HepG2 (cell line): ENCODE results near the gene ZFP82. TPM values are rescaled to one million over a fixed set of nuclear protein-coding genes. Genes with fewer than 3 reads are reported as not detected.
A peak's percentile ranks its signal among the peaks of the same experiment; 100 is the strongest.

Source experiments
- ATAC-seq: fragments of 200-7000 bp; cut with Tn5 transposase; 3 replicates; pipeline ENCODE4 v1.9.1; 2020; ENCODE audit warnings: mild to moderate bottlenecking, moderate library complexity
- BruUV-seq: library from RNA; stranded (reverse); fragments of 400-500 nt; replicated peaks from 2 replicates; lab custom pipeline; 2021; lab: Mats Ljungman, UMichigan
- CTCF ChIA-PET: fragments of 300-600 bp; formaldehyde crosslinking; extraction: SDS; loops from one replicate; lab custom pipeline; 2021; ENCODE audit warnings: low total read pairs, inconsistent platforms, low intra/inter-chr PET ratio; lab: Yijun Ruan, JAX
- POLR2A ChIA-PET: fragments of 350-600 bp; sonication (Branson Sonifier 250); formaldehyde crosslinking; loops from one replicate; lab custom pipeline; 2020; ENCODE audit warnings: antibody characterized with exemption, inconsistent platforms; lab: Yijun Ruan, JAX
- DNase-seq: peaks from one replicate; pipeline ENCODE4 v3.0.0-alpha.2; 2015; ENCODE audit warnings: low spot score
- FAIRE-seq: peaks from 3 replicates; lab custom pipeline; 2011; peaks lifted over from hg19 to GRCh38; lab: Jason Lieb, UNC
- H2AFZ ChIP-seq: one replicate; pipeline ENCODE4 v1.6.1; 2011; ENCODE audit warnings: low read length, inconsistent platforms
- H3K27ac ChIP-seq: fragments of 300-600 bp; 3 replicates; pipeline ENCODE4 v1.8.0; 2011; ENCODE audit warnings: mixed run types, mild to moderate bottlenecking, mixed read lengths, low read length, inconsistent platforms; ENCODE audit not compliant: insufficient read depth; ENCODE audit errors: extremely low read length
- H3K27me3 ChIP-seq, 2 experiments: fragments of 200-600 bp in 1 of 2; 2 replicates in 1 of 2; 3 replicates in 1 of 2; pipeline versions ENCODE4 v1.6.0 to v1.8.0; 2011; ENCODE audit warnings: low read length in 2 of 2, mild to moderate bottlenecking in 2 of 2, moderate library complexity in 2 of 2, inconsistent platforms in 1 of 2; ENCODE audit not compliant: insufficient read depth in 2 of 2, control insufficient read depth in 1 of 2
- H3K36me3 ChIP-seq, 2 experiments: fragments of 200-600 bp in 1 of 2; replicated peaks in 1 of 2; 2 replicates in 1 of 2; 3 replicates in 1 of 2; pipeline versions ENCODE4 v1.5.1 to v1.8.0; 2011; ENCODE audit warnings: low read length in 2 of 2, inconsistent platforms in 1 of 2; ENCODE audit not compliant: insufficient read depth in 2 of 2, control insufficient read depth in 1 of 2
- H3K4me1 ChIP-seq: 2 replicates; pipeline ENCODE4 v1.5.1; 2012; ENCODE audit warnings: low read length, inconsistent platforms; ENCODE audit not compliant: insufficient read depth
- H3K4me2 ChIP-seq: 2 replicates; pipeline ENCODE4 v1.6.0; 2011; ENCODE audit warnings: low read depth, low read length, inconsistent platforms
- H3K4me3 ChIP-seq, 3 experiments: fragments of 200-600 bp in 1 of 3; sonication (generic), shearing (Covaris generic) in 1 of 3; replicated peaks in 1 of 3; 2 replicates each; pipeline ENCODE4 v1.5.1; 2011 to 2016; ENCODE audit warnings: low read length in 3 of 3, inconsistent platforms in 2 of 3, low read depth in 2 of 3, mild to moderate bottlenecking in 2 of 3, control low read depth in 1 of 3, mixed read lengths in 1 of 3; ENCODE audit not compliant: insufficient read depth in 1 of 3
- H3K79me2 ChIP-seq: one replicate; pipeline ENCODE4 v1.6.1; 2011; ENCODE audit warnings: low read length, inconsistent platforms; ENCODE audit not compliant: insufficient read depth
- H3K9ac ChIP-seq: 2 replicates; pipeline ENCODE4 v1.6.0; 2011; ENCODE audit warnings: mild to moderate bottlenecking, low read depth, low read length, inconsistent platforms; ENCODE audit not compliant: insufficient read depth
- H3K9me3 ChIP-seq: 2 replicates; pipeline ENCODE4 v1.5.1; 2012; ENCODE audit warnings: mild to moderate bottlenecking, low read length
- H4K20me1 ChIP-seq: 2 replicates; pipeline ENCODE4 v1.6.0; 2011; ENCODE audit warnings: inconsistent platforms, mild to moderate bottlenecking, low read length, moderate library complexity; ENCODE audit not compliant: insufficient read depth
- CHCHD3 ChIP-seq: sonication (generic); formaldehyde crosslinking; IDR thresholded peaks from 2 replicates; pipeline ENCODE4 v1.8.0; 2022; ENCODE audit warnings: mild to moderate bottlenecking, missing genetic modification reagents, moderate library complexity
- HOXA3 ChIP-seq: sonication (generic); formaldehyde crosslinking; IDR thresholded peaks from 2 replicates; pipeline ENCODE4 v1.5.0; 2020; ENCODE audit warnings: missing genetic modification reagents
- NKX3-1 ChIP-seq: sonication (generic); formaldehyde crosslinking; IDR thresholded peaks from 2 replicates; pipeline ENCODE4 v1.5.0; 2020; ENCODE audit warnings: missing genetic modification reagents
- SMARCE1 ChIP-seq: fragments of 450-650 bp; IDR thresholded peaks from 2 replicates; pipeline ENCODE4 v1.6.1; 2017; ENCODE audit warnings: borderline replicate concordance
- THRA ChIP-seq: sonication (generic); formaldehyde crosslinking; IDR thresholded peaks from 2 replicates; pipeline ENCODE4 v1.4.0; 2020; ENCODE audit warnings: missing genetic modification reagents, borderline replicate concordance
- ZBTB7A ChIP-seq: sonication (generic); formaldehyde crosslinking; IDR thresholded peaks from 2 replicates; pipeline ENCODE4 v1.8.0; 2022; ENCODE audit warnings: mild to moderate bottlenecking, missing genetic modification reagents
- ZNF180 ChIP-seq: sonication (generic); formaldehyde crosslinking; IDR thresholded peaks from 2 replicates; pipeline ENCODE4 v1.4.0; 2020; ENCODE audit warnings: low read depth, missing genetic modification reagents, borderline replicate concordance
- ZNF264 ChIP-seq: sonication (generic); formaldehyde crosslinking; IDR thresholded peaks from 2 replicates; pipeline ENCODE4 v1.4.0; 2020; ENCODE audit warnings: missing genetic modification reagents
- ZNF317 ChIP-seq: sonication (generic); formaldehyde crosslinking; IDR thresholded peaks from 2 replicates; pipeline ENCODE4 v1.5.0; 2020; ENCODE audit warnings: mild to moderate bottlenecking, missing genetic modification reagents
- ZNF407 ChIP-seq: sonication (generic); formaldehyde crosslinking; IDR thresholded peaks from one replicate; pipeline ENCODE4 v1.5.1; 2020; ENCODE audit warnings: mild to moderate bottlenecking, missing genetic modification reagents; ENCODE audit errors: not compliant biosample characterization
- ZNF773 ChIP-seq: sonication (generic); formaldehyde crosslinking; IDR thresholded peaks from 2 replicates; pipeline ENCODE4 v1.4.0; 2020; ENCODE audit warnings: missing genetic modification reagents, borderline replicate concordance
- ZSCAN22 ChIP-seq: sonication (generic); formaldehyde crosslinking; IDR thresholded peaks from 2 replicates; pipeline ENCODE4 v1.4.0; 2020; ENCODE audit warnings: mild to moderate bottlenecking, missing genetic modification reagents
- WGBS: methylation state at CpG from one replicate; pipeline ENCODE4 v1.1.6; 2017; ENCODE audit warnings: low lambda C conversion rate; 5-methylcytosine and 5-hydroxymethylcytosine counted together
- in situ Hi-C: cut with HindIII; loops from 2 replicates; pipeline ENCODE4 v1.10.0; 2017; ENCODE audit warnings: low pct_unique_long_range_greater_than_20kb; ENCODE audit not compliant: extremely low pct_ligation_motif_present
- intact Hi-C: fragments of 100-400 bp; cut with micrococcal nuclease; formaldehyde crosslinking; loops from one replicate; pipeline ENCODE4 v1.10.0; 2022; ENCODE audit not compliant: unreplicated experiment
- polyA plus RNA-seq, 8 experiments: library from polyadenylated mRNA; depleted of rRNA in 3 of 8; stranded (reverse) in 7 of 8; unstranded in 1 of 8; fragments of >200 nt; fragmentation: Illumina TruSeq in 4 of 8; extraction: Trizol in 4 of 8; gene quantifications; 2 replicates each; pipeline versions ENCODE4 v1.2.1 to v1.2.3, GENCODE V29; 2011 to 2016; ENCODE audit warnings: low read depth in 4 of 8, missing spikeins in 1 of 8, mixed read lengths in 1 of 8; ENCODE audit not compliant: insufficient read depth in 1 of 8
- total RNA-seq, 5 experiments: library from RNA; depleted of rRNA; stranded (reverse); fragments of >200 nt; fragmentation: Illumina TruSeq; extraction: Trizol; gene quantifications; 2 replicates each; pipeline ENCODE4 v1.2.3, GENCODE V29; 2016; ENCODE audit warnings: low read depth in 1 of 5
- TF ChIP-seq, protein P1 (sequence below): sonication (generic); formaldehyde crosslinking; IDR thresholded peaks from 2 replicates; pipeline ENCODE4 v1.5.0; 2020; ENCODE audit warnings: missing genetic modification reagents

The ZFP82 gene
- total and polyA plus RNA-seq, 2 of the 13 experiments (the other 11 are each of a cell fraction or from before 2014, with no cell fraction given) = 1.7 to 4.3 TPM

DNA sequence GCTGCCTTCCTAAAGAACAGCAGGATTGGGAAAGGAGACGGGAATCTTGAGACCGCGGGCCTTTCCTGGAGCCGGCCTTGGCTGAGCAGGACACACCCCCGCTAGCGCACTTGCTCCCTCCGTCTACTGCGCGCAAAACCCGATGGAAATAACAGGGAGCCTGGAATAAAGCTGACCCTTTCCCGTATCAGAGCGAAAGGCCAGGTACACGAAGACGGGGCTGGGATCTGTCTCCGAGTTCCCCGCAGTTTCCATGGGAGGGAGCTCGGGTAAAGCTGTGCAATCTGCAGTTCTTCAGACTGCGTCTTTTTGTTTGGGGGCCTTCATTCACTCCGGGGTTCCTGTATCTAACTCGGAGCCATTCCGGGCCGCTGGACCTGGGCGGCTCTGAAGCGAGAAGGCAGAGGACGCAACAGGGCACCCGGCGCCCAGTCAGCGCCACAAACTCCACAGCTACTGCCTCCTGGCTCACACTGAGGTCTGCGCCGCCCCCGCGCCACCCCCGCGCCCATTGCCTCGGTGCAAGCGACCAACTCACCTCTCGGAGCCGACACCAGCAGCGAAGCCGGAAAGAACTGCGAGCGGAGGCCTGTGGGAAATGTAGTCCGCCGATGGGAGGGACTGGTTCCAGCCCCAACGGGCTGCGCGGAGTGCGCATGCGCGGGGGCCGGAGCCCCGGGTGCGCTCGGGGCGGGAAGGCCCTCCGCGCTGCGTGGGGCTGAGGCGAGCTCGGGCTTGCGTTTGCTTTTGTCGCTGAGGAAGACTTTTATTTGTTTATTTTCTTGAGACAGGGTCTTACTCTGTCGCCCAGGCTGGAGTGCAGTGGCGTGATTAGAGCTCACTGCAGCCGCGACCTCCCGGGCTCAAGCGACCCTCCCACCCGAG is 39.6 kb downstream of the ZFP82 start, which contains the start of gene ZFP14:
Gene ZFP14, minus strand, starts transcription at position 577 of the 885 bp plus-strand sequence. CDS start 11,309 bp downstream, outside the sequence.
- TSS peak; percentile 83 for BruUV-seq
- peak within 1 kb of the TSS; percentile 83 for H3K27ac ChIP-seq
- H3K79me2 ChIP-seq = peaks cover 6% of the 10 kb centered on the region
- peak within 1 kb of the TSS; percentile 28 for H2AFZ ChIP-seq
- intact Hi-C loops (loop anchor here (2.0 kb wide), 1 partner anchor 110 kb away; the partner anchor contains the start of gene ZNF566), in situ Hi-C loops (no loop called here)
- FAIRE-seq (peak; percentile 56), ATAC-seq (peak; percentile 95), DNase-seq (peak; percentile 91)
- H3K4me3 ChIP-seq = peak within 1 kb of the TSS; percentile 68 to 85 (median 81)
- POLR2A ChIA-PET = interaction anchor here (0.6 to 2.9 kb wide), 9 partner anchors 18 to 1216 kb away, joined by 3 to 25 read pairs (median 5); partner anchors contain the start of genes ZFP82, ZNF146, ZNF260 and ZNF345
- peaks cover 20% of the 10 kb centered on the region for H3K4me1 ChIP-seq
- H3K9me3 ChIP-seq = no peaks in the 10 kb centered on the region
- peak within 1 kb of the TSS; percentile 69 for H3K4me2 ChIP-seq
- peak within 1 kb of the TSS; percentile 77 for H3K9ac ChIP-seq
- no peaks in the 10 kb centered on the region for H4K20me1 ChIP-seq
- no peaks in the 10 kb centered on the region; a peak in 1 of 5 replicates for H3K27me3 ChIP-seq
- no peaks in the 10 kb centered on the region for H3K36me3 ChIP-seq
- CTCF ChIA-PET = no interaction called here
- 17% methylated on average over 27 of the region's 69 CpGs for WGBS
- TF ChIP-seq ZNF773 (CRISPR knock-in tag) (no peak), ZBTB7A (CRISPR knock-in tag) (no peak), ZNF407 (CRISPR knock-in tag) (no peak), ZNF317 (CRISPR knock-in tag) (peak; percentile 80; the same call in 1 of the 2 replicates), NKX3-1 (CRISPR knock-in tag) (peak; percentile 56; the same call in 1 of the 2 replicates), ZNF180 (CRISPR knock-in tag) (no peak), ZSCAN22 (CRISPR knock-in tag) (no peak), SMARCE1 (no peak), CHCHD3 (CRISPR knock-in tag) (no peak), THRA (CRISPR knock-in tag) (no peak), ZNF264 (CRISPR knock-in tag) (0 out of 2 replicates have a peak, but pooled peaks have one; percentile 79), HOXA3 (CRISPR knock-in tag) (peak; percentile 87; the same call in 1 of the 2 replicates)
- TF ChIP-seq, protein P1, sequence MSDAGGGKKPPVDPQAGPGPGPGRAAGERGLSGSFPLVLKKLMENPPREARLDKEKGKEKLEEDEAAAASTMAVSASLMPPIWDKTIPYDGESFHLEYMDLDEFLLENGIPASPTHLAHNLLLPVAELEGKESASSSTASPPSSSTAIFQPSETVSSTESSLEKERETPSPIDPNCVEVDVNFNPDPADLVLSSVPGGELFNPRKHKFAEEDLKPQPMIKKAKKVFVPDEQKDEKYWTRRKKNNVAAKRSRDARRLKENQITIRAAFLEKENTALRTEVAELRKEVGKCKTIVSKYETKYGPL (CRISPR knock-in tag) = 0 out of 2 replicates have a peak, but pooled peaks have one; percentile 19
